ENCODE measurements around the gene SUZ12. TPM values are rescaled to one million over a fixed set of nuclear protein-coding genes. Genes with fewer than 3 reads are reported as not detected.
A peak's percentile ranks its signal among the peaks of the same experiment; 100 is the strongest.

The SUZ12 gene
- polyA plus RNA-seq, 1 of the 3 experiments (the other 2 are of a cell fraction), result 6.3 TPM

DNA sequence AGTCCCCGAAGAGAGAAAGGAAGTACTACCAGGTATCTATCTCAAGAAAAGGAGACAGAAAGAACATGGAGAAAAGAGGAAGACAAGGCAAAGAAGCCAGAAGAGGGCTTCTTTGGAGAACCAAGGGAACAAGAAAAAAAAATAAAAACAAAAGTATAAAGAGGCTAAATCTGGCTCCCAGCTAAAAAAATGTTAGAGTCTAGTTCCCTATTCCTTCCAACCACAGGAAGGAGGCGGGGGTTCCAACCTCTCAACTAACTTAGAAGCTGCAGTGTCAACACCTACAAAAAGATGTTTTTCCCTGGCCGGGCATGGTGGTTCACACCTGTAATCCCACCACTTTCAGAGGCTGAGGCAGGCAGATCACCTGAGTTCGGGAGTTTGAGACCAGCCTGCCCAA, 48.7 kb upstream of the SUZ12 start (continued):
- TF ChIP-seq EP300 (IDR thresholded peaks at IDR 0.05; ENCODE audit: borderline replicate concordance in 1 of 2, low read depth in 1 of 2, low read length in 1 of 2), result no peak
- no peak for TF ChIP-seq FOXM1 (IDR thresholded peaks at IDR 0.05; ENCODE audit: low read depth)

DNA sequence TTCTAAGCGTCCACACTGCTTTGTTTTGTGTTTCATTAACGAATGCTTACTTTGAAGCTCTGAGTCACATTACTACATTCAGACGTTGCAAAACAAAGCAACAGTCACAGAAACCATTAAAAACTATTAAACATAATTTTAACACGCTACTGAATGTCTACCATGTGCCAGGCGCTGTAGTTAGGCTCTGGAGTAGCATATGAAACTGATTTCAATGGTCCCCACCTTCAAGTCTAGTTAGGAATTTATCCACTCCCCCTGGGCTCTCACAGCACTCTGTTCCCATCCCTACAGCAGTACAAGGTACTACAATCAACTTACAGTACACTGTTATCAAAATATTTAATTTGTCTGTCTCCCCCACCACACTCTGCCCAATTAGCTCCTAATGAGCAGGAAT, 35.9 kb upstream of the SUZ12 start:
- peaks cover 6 to 39% of the 10 kb centered on the region in 2 experiments for H3K36me3 ChIP-seq (replicated peaks in 1 of 2; ENCODE audit: control insufficient read depth in 1 of 2, insufficient read depth in 2 of 2, low read length in 1 of 2)
- POLR2A ChIA-PET, result no interaction called here
- peak overlapping the region; percentile 58 to 70; a peak in 3 of 4 replicates for H3K27ac ChIP-seq (ENCODE audit: low read depth in 2 of 2, low read length in 1 of 2)
- H3K9me2 ChIP-seq, result no peaks in the 10 kb centered on the region
- peaks cover 6% of the 10 kb centered on the region; the same call in 1 of the 2 replicates for H4K20me1 ChIP-seq (ENCODE audit: insufficient read depth)
- DNase-seq, result peak; percentile 29
- CTCF ChIA-PET, result interaction anchor here (0.5 to 1.8 kb wide), 9 partner anchors 10 to 1386 kb away, joined by 3 to 8 read pairs (median 4); no protein-coding TSS in a partner anchor
- H3K4me1 ChIP-seq (ENCODE audit: control insufficient read depth in 1 of 2, insufficient read depth in 2 of 2, low read depth in 1 of 2, low read length in 1 of 2), result no peaks in the 10 kb centered on the region
- TF ChIP-seq, protein P1, sequence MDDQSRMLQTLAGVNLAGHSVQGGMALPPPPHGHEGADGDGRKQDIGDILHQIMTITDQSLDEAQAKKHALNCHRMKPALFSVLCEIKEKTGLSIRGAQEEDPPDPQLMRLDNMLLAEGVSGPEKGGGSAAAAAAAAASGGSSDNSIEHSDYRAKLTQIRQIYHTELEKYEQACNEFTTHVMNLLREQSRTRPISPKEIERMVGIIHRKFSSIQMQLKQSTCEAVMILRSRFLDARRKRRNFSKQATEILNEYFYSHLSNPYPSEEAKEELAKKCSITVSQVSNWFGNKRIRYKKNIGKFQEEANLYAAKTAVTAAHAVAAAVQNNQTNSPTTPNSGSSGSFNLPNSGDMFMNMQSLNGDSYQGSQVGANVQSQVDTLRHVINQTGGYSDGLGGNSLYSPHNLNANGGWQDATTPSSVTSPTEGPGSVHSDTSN (IDR thresholded peaks at IDR 0.05), result no peak
- TF ChIP-seq, protein P2, sequence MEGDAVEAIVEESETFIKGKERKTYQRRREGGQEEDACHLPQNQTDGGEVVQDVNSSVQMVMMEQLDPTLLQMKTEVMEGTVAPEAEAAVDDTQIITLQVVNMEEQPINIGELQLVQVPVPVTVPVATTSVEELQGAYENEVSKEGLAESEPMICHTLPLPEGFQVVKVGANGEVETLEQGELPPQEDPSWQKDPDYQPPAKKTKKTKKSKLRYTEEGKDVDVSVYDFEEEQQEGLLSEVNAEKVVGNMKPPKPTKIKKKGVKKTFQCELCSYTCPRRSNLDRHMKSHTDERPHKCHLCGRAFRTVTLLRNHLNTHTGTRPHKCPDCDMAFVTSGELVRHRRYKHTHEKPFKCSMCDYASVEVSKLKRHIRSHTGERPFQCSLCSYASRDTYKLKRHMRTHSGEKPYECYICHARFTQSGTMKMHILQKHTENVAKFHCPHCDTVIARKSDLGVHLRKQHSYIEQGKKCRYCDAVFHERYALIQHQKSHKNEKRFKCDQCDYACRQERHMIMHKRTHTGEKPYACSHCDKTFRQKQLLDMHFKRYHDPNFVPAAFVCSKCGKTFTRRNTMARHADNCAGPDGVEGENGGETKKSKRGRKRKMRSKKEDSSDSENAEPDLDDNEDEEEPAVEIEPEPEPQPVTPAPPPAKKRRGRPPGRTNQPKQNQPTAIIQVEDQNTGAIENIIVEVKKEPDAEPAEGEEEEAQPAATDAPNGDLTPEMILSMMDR (IDR thresholded peaks at IDR 0.05), result no peak
- TF ChIP-seq NRF1 (IDR thresholded peaks at IDR 0.05; ENCODE audit: low read depth, low read length) (no peak), TEAD4 (IDR thresholded peaks at IDR 0.05; ENCODE audit: borderline replicate concordance, insufficient read depth) (no peak), FOSL2 (IDR thresholded peaks at IDR 0.05; ENCODE audit: borderline replicate concordance, low read depth) (no peak), YY1 (IDR thresholded peaks at IDR 0.05; ENCODE audit: low read depth) (no peak), FOXM1 (IDR thresholded peaks at IDR 0.05; ENCODE audit: low read depth) (no peak), MEF2A (IDR thresholded peaks at IDR 0.05; ENCODE audit: borderline replicate concordance, low read depth) (no peak), EP300 (IDR thresholded peaks at IDR 0.05; ENCODE audit: borderline replicate concordance in 1 of 2, low read depth in 1 of 2, low read length in 1 of 2) (no peak), GATA2 (CRISPR knock-in tag; IDR thresholded peaks at IDR 0.05) (no peak), POLR2AphosphoS5 (IDR thresholded peaks at IDR 0.05; ENCODE audit: low read depth, low read length) (no peak), FOXJ3 (CRISPR knock-in tag; IDR thresholded peaks at IDR 0.05) (no peak), SMC3 (IDR thresholded peaks at IDR 0.05; ENCODE audit: low read depth, low read length) (no peak), RCOR1 (IDR thresholded peaks at IDR 0.05; ENCODE audit: low read length) (no peak), ELF1 (IDR thresholded peaks at IDR 0.05) (no peak)
- TF ChIP-seq, protein P3, sequence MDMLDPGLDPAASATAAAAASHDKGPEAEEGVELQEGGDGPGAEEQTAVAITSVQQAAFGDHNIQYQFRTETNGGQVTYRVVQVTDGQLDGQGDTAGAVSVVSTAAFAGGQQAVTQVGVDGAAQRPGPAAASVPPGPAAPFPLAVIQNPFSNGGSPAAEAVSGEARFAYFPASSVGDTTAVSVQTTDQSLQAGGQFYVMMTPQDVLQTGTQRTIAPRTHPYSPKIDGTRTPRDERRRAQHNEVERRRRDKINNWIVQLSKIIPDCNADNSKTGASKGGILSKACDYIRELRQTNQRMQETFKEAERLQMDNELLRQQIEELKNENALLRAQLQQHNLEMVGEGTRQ (IDR thresholded peaks at IDR 0.05; ENCODE audit: borderline replicate concordance, low read depth, low read length), result no peak
- TF ChIP-seq, protein P4, sequence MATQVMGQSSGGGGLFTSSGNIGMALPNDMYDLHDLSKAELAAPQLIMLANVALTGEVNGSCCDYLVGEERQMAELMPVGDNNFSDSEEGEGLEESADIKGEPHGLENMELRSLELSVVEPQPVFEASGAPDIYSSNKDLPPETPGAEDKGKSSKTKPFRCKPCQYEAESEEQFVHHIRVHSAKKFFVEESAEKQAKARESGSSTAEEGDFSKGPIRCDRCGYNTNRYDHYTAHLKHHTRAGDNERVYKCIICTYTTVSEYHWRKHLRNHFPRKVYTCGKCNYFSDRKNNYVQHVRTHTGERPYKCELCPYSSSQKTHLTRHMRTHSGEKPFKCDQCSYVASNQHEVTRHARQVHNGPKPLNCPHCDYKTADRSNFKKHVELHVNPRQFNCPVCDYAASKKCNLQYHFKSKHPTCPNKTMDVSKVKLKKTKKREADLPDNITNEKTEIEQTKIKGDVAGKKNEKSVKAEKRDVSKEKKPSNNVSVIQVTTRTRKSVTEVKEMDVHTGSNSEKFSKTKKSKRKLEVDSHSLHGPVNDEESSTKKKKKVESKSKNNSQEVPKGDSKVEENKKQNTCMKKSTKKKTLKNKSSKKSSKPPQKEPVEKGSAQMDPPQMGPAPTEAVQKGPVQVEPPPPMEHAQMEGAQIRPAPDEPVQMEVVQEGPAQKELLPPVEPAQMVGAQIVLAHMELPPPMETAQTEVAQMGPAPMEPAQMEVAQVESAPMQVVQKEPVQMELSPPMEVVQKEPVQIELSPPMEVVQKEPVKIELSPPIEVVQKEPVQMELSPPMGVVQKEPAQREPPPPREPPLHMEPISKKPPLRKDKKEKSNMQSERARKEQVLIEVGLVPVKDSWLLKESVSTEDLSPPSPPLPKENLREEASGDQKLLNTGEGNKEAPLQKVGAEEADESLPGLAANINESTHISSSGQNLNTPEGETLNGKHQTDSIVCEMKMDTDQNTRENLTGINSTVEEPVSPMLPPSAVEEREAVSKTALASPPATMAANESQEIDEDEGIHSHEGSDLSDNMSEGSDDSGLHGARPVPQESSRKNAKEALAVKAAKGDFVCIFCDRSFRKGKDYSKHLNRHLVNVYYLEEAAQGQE (IDR thresholded peaks at IDR 0.05; ENCODE audit: low read depth, low read length), result no peak
- TF ChIP-seq, protein P5, sequence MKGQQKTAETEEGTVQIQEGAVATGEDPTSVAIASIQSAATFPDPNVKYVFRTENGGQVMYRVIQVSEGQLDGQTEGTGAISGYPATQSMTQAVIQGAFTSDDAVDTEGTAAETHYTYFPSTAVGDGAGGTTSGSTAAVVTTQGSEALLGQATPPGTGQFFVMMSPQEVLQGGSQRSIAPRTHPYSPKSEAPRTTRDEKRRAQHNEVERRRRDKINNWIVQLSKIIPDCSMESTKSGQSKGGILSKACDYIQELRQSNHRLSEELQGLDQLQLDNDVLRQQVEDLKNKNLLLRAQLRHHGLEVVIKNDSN (IDR thresholded peaks at IDR 0.05; ENCODE audit: borderline replicate concordance, low read depth), result no peak
- H3K79me2 ChIP-seq (ENCODE audit: insufficient read depth), result peaks cover 53% of the 10 kb centered on the region
- peak overlapping the region; percentile 68 to 82 for H3K4me3 ChIP-seq (ENCODE audit: low read depth in 2 of 2, low read length in 1 of 2)
- H3F3A ChIP-seq (replicated peaks; ENCODE audit: insufficient read depth), result peaks cover 10% of the 10 kb centered on the region
- no peaks in the 10 kb centered on the region for H3K27me3 ChIP-seq (ENCODE audit: insufficient read depth)
- peak overlapping the region; percentile 72 for H3K9ac ChIP-seq
- H2AFZ ChIP-seq (ENCODE audit: low read depth), result peak overlapping the region; percentile 85
- 3% methylated on average over 5 of the region's 5 CpGs for WGBS (ENCODE audit: low lambda C conversion rate)
- H3K9me3 ChIP-seq, result no peaks in the 10 kb centered on the region
- peak overlapping the region; percentile 71 for H3K4me2 ChIP-seq
